Neural progenitor cell (in vitro differentiated cells): ENCODE measurements around the gene PHRF1. TPM values are rescaled to one million over a fixed set of nuclear protein-coding genes. Genes with fewer than 3 reads are reported as not detected.

Experiments
- DNase-seq: peaks from one replicate; pipeline ENCODE4 v3.0.0-alpha.2; 2016; ENCODE audit warnings: low spot score
- H2AFZ ChIP-seq: fragments of 200-600 bp; sonication (generic); replicated peaks from 2 replicates; pipeline ENCODE4 v1.6.1; 2016; ENCODE audit warnings: antibody characterized with exemption
- H3F3A ChIP-seq: fragments of 200-600 bp; sonication (generic); 2 replicates; pipeline ENCODE4 v1.6.1; 2016; ENCODE audit warnings: antibody characterized with exemption, low read depth
- H3K27ac ChIP-seq: fragments of 200-600 bp; sonication (generic); 2 replicates; pipeline ENCODE4 v1.5.1; 2016; ENCODE audit warnings: mild to moderate bottlenecking
- H3K27me3 ChIP-seq: fragments of 200-600 bp; sonication (generic); 2 replicates; pipeline ENCODE4 v1.6.1; 2016; ENCODE audit warnings: mild to moderate bottlenecking, moderate library complexity
- H3K36me3 ChIP-seq: fragments of 200-600 bp; sonication (generic); 2 replicates; pipeline ENCODE4 v1.5.1; 2016
- H3K4me1 ChIP-seq: fragments of 200-600 bp; sonication (generic); 2 replicates; pipeline ENCODE4 v1.6.1; 2016; ENCODE audit warnings: mixed run types
- H3K4me2 ChIP-seq: fragments of 200-600 bp; sonication (generic); 2 replicates; pipeline ENCODE4 v1.6.1; 2016
- H3K4me3 ChIP-seq: fragments of 200-600 bp; sonication (generic); 2 replicates; pipeline ENCODE4 v1.5.1; 2016
- H3K79me2 ChIP-seq: fragments of 200-600 bp; sonication (generic); 2 replicates; pipeline ENCODE4 v1.6.1; 2016; ENCODE audit warnings: low read depth
- H3K9ac ChIP-seq: fragments of 200-600 bp; sonication (generic); 2 replicates; pipeline ENCODE4 v1.6.1; 2016
- H3K9me3 ChIP-seq: fragments of 200-600 bp; sonication (generic); 2 replicates; pipeline ENCODE4 v1.5.1; 2016; ENCODE audit warnings: low read depth
- H4K20me1 ChIP-seq: fragments of 200-600 bp; sonication (generic); 2 replicates; pipeline ENCODE4 v1.6.1; 2016; ENCODE audit warnings: low read depth
- H3K27ac Mint-ChIP-seq: 3 replicates; pipeline ENCODE4 v1.8.0; 2021; ENCODE audit warnings: mixed read lengths
- H3K27me3 Mint-ChIP-seq: 2 replicates; pipeline ENCODE4 v1.8.0; 2022; ENCODE audit warnings: low read depth, mild to moderate bottlenecking, inconsistent platforms, moderate library complexity, mixed read lengths; ENCODE audit not compliant: insufficient read depth
- H3K36me3 Mint-ChIP-seq: 3 replicates; pipeline ENCODE4 v1.8.0; 2021; ENCODE audit warnings: mixed read lengths
- H3K4me1 Mint-ChIP-seq: 3 replicates; pipeline ENCODE4 v1.8.0; 2021; ENCODE audit warnings: mixed read lengths
- H3K4me3 Mint-ChIP-seq: 3 replicates; pipeline ENCODE4 v1.8.0; 2021; ENCODE audit warnings: mild to moderate bottlenecking, moderate library complexity, mixed read lengths
- H3K9me3 Mint-ChIP-seq: 3 replicates; pipeline ENCODE4 v1.8.0; 2020; ENCODE audit warnings: mixed read lengths
- CTCF ChIP-seq: fragments of 200-600 bp; sonication (generic); IDR thresholded peaks from 2 replicates; pipeline ENCODE4 v1.5.1; 2017; ENCODE audit warnings: antibody characterized with exemption, mild to moderate bottlenecking
- EZH2 ChIP-seq: fragments of 200-600 bp; sonication (generic); IDR thresholded peaks from 2 replicates; pipeline ENCODE4 v1.6.1; 2017; ENCODE audit warnings: antibody characterized with exemption, mild to moderate bottlenecking, moderate library complexity
- EZH2phosphoT487 ChIP-seq: fragments of 200-600 bp; sonication (generic); IDR thresholded peaks from 2 replicates; pipeline ENCODE4 v1.6.1; 2017; ENCODE audit warnings: antibody characterized with exemption
- total RNA-seq: library from RNA; depleted of rRNA; stranded (reverse); fragments of >200 nt; gene quantifications from 2 replicates; pipeline ENCODE4 v1.2.3, GENCODE V29; 2015; ENCODE audit warnings: low replicate concordance

Gene PHRF1
- total RNA-seq, 1 donor from 2014 or later: 9.8 TPM

- Mint-ChIP-seq H3K27me3 (peaks cover 6% of the 10 kb centered on the region), H3K4me1 (no peaks in the 10 kb centered on the region), H3K4me3 (no peak overlapping the region), H3K36me3 (peaks cover 24% of the 10 kb centered on the region), H3K27ac (peak overlapping the region; percentile 50), H3K9me3 (no peaks in the 10 kb centered on the region)
- Histone ChIP-seq H3K9ac (no peak overlapping the region), H2AFZ (no peak overlapping the region), H3K79me2 (peaks cover 29% of the 10 kb centered on the region), H3K4me2 (no peak overlapping the region), H4K20me1 (peaks cover 30% of the 10 kb centered on the region), H3K9me3 (no peaks in the 10 kb centered on the region), H3K36me3 (no peaks in the 10 kb centered on the region), H3K4me3 (no peak overlapping the region), H3K27ac (no peak overlapping the region), H3K4me1 (no peaks in the 10 kb centered on the region), H3F3A (no peaks in the 10 kb centered on the region), H3K27me3 (no peaks in the 10 kb centered on the region)
- no peak for TF ChIP-seq CTCF
- TF ChIP-seq EZH2phosphoT487: no peak
- no peak for TF ChIP-seq EZH2
- no peak for DNase-seq
Observed at GRCh38 chr11:587546-587945, 11.3 kb downstream of the PHRF1 start.

- H3F3A ChIP-seq: no peaks in the 10 kb centered on the region
- no peaks in the 10 kb centered on the region for H3K27me3 ChIP-seq
- H3K4me3 Mint-ChIP-seq: no peak overlapping the region
- peaks cover 27% of the 10 kb centered on the region for H4K20me1 ChIP-seq
- H3K27me3 Mint-ChIP-seq: peaks cover 7% of the 10 kb centered on the region
- H3K27ac Mint-ChIP-seq: no peak overlapping the region
- no peak overlapping the region for H3K27ac ChIP-seq
- no peaks in the 10 kb centered on the region for H3K36me3 ChIP-seq
- no peak overlapping the region for H3K9ac ChIP-seq
- no peak overlapping the region for H2AFZ ChIP-seq
- DNase-seq: no peak
- no peaks in the 10 kb centered on the region for H3K4me1 Mint-ChIP-seq
- peaks cover 25% of the 10 kb centered on the region for H3K36me3 Mint-ChIP-seq
- H3K79me2 ChIP-seq: peaks cover 25% of the 10 kb centered on the region
- no peak for TF ChIP-seq CTCF
- H3K4me3 ChIP-seq: no peak overlapping the region
- H3K9me3 ChIP-seq: no peaks in the 10 kb centered on the region
- H3K9me3 Mint-ChIP-seq: no peaks in the 10 kb centered on the region
- no peak overlapping the region for H3K4me2 ChIP-seq
- no peaks in the 10 kb centered on the region for H3K4me1 ChIP-seq
Observed at GRCh38 chr11:587978-588380, 11.7 kb downstream of the PHRF1 start.

- Histone ChIP-seq H4K20me1 (peaks cover 18% of the 10 kb centered on the region), H3K9ac (no peak overlapping the region), H3F3A (no peaks in the 10 kb centered on the region), H3K27me3 (no peaks in the 10 kb centered on the region), H3K4me2 (no peak overlapping the region), H2AFZ (no peak overlapping the region), H3K4me1 (no peaks in the 10 kb centered on the region), H3K79me2 (peaks cover 10% of the 10 kb centered on the region), H3K4me3 (no peak overlapping the region), H3K9me3 (no peaks in the 10 kb centered on the region), H3K36me3 (no peaks in the 10 kb centered on the region), H3K27ac (no peak overlapping the region)
- Mint-ChIP-seq H3K4me1 (no peaks in the 10 kb centered on the region), H3K27ac (no peak overlapping the region), H3K36me3 (peaks cover 37% of the 10 kb centered on the region), H3K9me3 (no peaks in the 10 kb centered on the region), H3K4me3 (no peak overlapping the region), H3K27me3 (peaks cover 8% of the 10 kb centered on the region)
- TF ChIP-seq CTCF (no peak), EZH2phosphoT487 (no peak), EZH2 (no peak)
- no peak for DNase-seq
Observed at GRCh38 chr11:589798-590197, 13.5 kb downstream of the PHRF1 start.

- Histone ChIP-seq H3K9ac (no peak overlapping the region), H3K9me3 (no peaks in the 10 kb centered on the region), H3K79me2 (peaks cover 10% of the 10 kb centered on the region), H3K36me3 (no peaks in the 10 kb centered on the region), H3K4me1 (no peaks in the 10 kb centered on the region), H3K27me3 (no peaks in the 10 kb centered on the region), H2AFZ (no peak overlapping the region), H3K27ac (no peak overlapping the region), H3K4me2 (no peak overlapping the region), H3F3A (no peaks in the 10 kb centered on the region), H3K4me3 (no peak overlapping the region), H4K20me1 (peaks cover 18% of the 10 kb centered on the region)
- Mint-ChIP-seq H3K27ac (no peak overlapping the region), H3K4me1 (no peaks in the 10 kb centered on the region), H3K36me3 (peaks cover 38% of the 10 kb centered on the region), H3K4me3 (no peak overlapping the region), H3K27me3 (peaks cover 8% of the 10 kb centered on the region), H3K9me3 (no peaks in the 10 kb centered on the region)
- DNase-seq: no peak
- TF ChIP-seq EZH2phosphoT487 (no peak), EZH2 (no peak), CTCF (no peak)
Observed at GRCh38 chr11:590997-591396, 14.7 kb downstream of the PHRF1 start.
